K562 (cell line): ENCODE measurements around the gene ZNF439. TPM values are rescaled to one million over a fixed set of nuclear protein-coding genes. Genes with fewer than 3 reads are reported as not detected.

Source experiments
- ATAC-seq: fragments of 200-7000 bp; cut with Tn5 transposase; 3 replicates; pipeline ENCODE4 v1.9.1; 2020; ENCODE audit warnings: moderate library complexity
- BruUV-seq: library from RNA; stranded (reverse); fragments of 400-500 nt; replicated peaks from 2 replicates; lab custom pipeline; 2021; lab: Mats Ljungman, UMichigan
- CTCF ChIA-PET: fragments of 300-600 bp; formaldehyde crosslinking; extraction: SDS; loops from one replicate; lab custom pipeline; 2021; ENCODE audit warnings: low intra/inter-chr PET ratio; lab: Yijun Ruan, JAX
- POLR2A ChIA-PET: fragments of 300-600, 350-650 bp; sonication (Branson Sonifier 250); formaldehyde crosslinking; extraction: SDS; loops from one replicate; lab custom pipeline; 2021; ENCODE audit warnings: antibody characterized with exemption, inconsistent platforms; lab: Yijun Ruan, JAX
- DNase-seq, 4 experiments: peaks; one replicate each; pipeline versions ENCODE4 v3.0.0 to v3.0.0-alpha.2; 2011 to 2018; ENCODE audit warnings: low spot score in 3 of 4, mixed read lengths in 3 of 4; ENCODE audit errors: extremely low read depth in 1 of 4
- FAIRE-seq: peaks from 2 replicates; lab custom pipeline; 2011; peaks lifted over from hg19 to GRCh38; lab: Jason Lieb, UNC
- H2AFZ ChIP-seq: 2 replicates; pipeline ENCODE4 v1.6.0; 2011; ENCODE audit warnings: low read depth, low read length, control low read depth, inconsistent platforms
- H3K27ac ChIP-seq: fragments of 200-600 bp; 3 replicates; pipeline ENCODE4 v1.8.0; 2011; ENCODE audit warnings: low read depth, mild to moderate bottlenecking, control low read depth, inconsistent platforms, low read length, moderate library complexity, mixed read lengths; ENCODE audit errors: extremely low read depth
- H3K27me3 ChIP-seq, 2 experiments: fragments of 300-600 bp in 1 of 2; 2 replicates in 1 of 2; 3 replicates in 1 of 2; pipeline versions ENCODE4 v1.6.0 to v1.8.0; 2011; ENCODE audit warnings: inconsistent platforms in 2 of 2, low read length in 2 of 2, mild to moderate bottlenecking in 1 of 2, mixed read lengths in 1 of 2, moderate library complexity in 1 of 2; ENCODE audit not compliant: control insufficient read depth in 2 of 2, insufficient read depth in 2 of 2
- H3K36me3 ChIP-seq: fragments of 300-600 bp; 3 replicates; pipeline ENCODE4 v1.8.0; 2011; ENCODE audit warnings: mild to moderate bottlenecking, low read length, inconsistent platforms; ENCODE audit not compliant: control insufficient read depth, insufficient read depth
- H3K4me1 ChIP-seq, 2 experiments: fragments of 200-600 bp in 1 of 2; replicated peaks in 1 of 2; 2 replicates in 1 of 2; 3 replicates in 1 of 2; pipeline versions ENCODE4 v1.5.1 to v1.8.0; 2011; ENCODE audit warnings: inconsistent platforms in 2 of 2, low read length in 2 of 2, mild to moderate bottlenecking in 1 of 2, mixed read lengths in 1 of 2, moderate library complexity in 1 of 2; ENCODE audit not compliant: control insufficient read depth in 2 of 2, insufficient read depth in 2 of 2
- H3K4me2 ChIP-seq: 2 replicates; pipeline ENCODE4 v1.6.1; 2011; ENCODE audit warnings: low read length, control low read depth, inconsistent platforms, mixed read lengths; ENCODE audit not compliant: insufficient read depth
- H3K4me3 ChIP-seq: fragments of 200-600 bp; sonication (generic), shearing (Covaris generic); 2 replicates; pipeline ENCODE4 v1.5.1; 2016; ENCODE audit warnings: control low read depth, inconsistent platforms
- H3K79me2 ChIP-seq: fragments of 200-600 bp; 3 replicates; pipeline ENCODE4 v1.8.0; 2011; ENCODE audit warnings: low read length, inconsistent platforms; ENCODE audit not compliant: control insufficient read depth, insufficient read depth
- H3K9ac ChIP-seq, 2 experiments: 2 replicates each; pipeline versions ENCODE4 v1.6.0 to v1.6.1; 2011; ENCODE audit warnings: low read depth in 2 of 2, low read length in 2 of 2, control low read depth in 1 of 2, inconsistent platforms in 1 of 2, mild to moderate bottlenecking in 1 of 2, mixed read lengths in 1 of 2; ENCODE audit not compliant: insufficient read depth in 1 of 2
- H3K9me1 ChIP-seq: one replicate; pipeline ENCODE4 v1.6.0; 2011; ENCODE audit warnings: inconsistent platforms, mild to moderate bottlenecking, low read length, moderate library complexity; ENCODE audit not compliant: control insufficient read depth, insufficient read depth
- H3K9me3 ChIP-seq: replicated peaks from 2 replicates; pipeline ENCODE4 v1.5.1; 2011; ENCODE audit warnings: low read depth, low read length, inconsistent platforms; ENCODE audit not compliant: control insufficient read depth, insufficient read depth
- H4K20me1 ChIP-seq: replicated peaks from 2 replicates; pipeline ENCODE4 v1.6.1; 2011; ENCODE audit warnings: low read length, inconsistent platforms, mixed read lengths; ENCODE audit not compliant: control insufficient read depth, insufficient read depth
- BHLHE40 ChIP-seq: IDR thresholded peaks from 2 replicates; pipeline ENCODE4 v1.6.1; 2011; ENCODE audit warnings: low read length, improper control_type of control experiment
- GTF2B ChIP-seq: IDR thresholded peaks from 2 replicates; pipeline ENCODE4 v1.6.1; 2011; ENCODE audit not compliant: insufficient read length; ENCODE audit errors: extremely low read depth
- HDAC2 ChIP-seq: fragments of 450-650 bp; IDR thresholded peaks from 2 replicates; pipeline ENCODE4 v1.6.1; 2016; ENCODE audit warnings: mild to moderate bottlenecking
- MAFK ChIP-seq: IDR thresholded peaks from 2 replicates; pipeline ENCODE4 v1.6.1; 2011; ENCODE audit warnings: low read length, improper control_type of control experiment
- ZNF263 ChIP-seq: sonication (generic); formaldehyde crosslinking; IDR thresholded peaks from 2 replicates; pipeline ENCODE4 v1.8.0; 2022; ENCODE audit warnings: mild to moderate bottlenecking, missing genetic modification reagents, borderline replicate concordance
- ZNF79 ChIP-seq: fragments of 250-450 bp; sonication (Bioruptor Pico); IDR thresholded peaks from 2 replicates; pipeline ENCODE4 v1.4.0; 2020; ENCODE audit warnings: low read depth, mild to moderate bottlenecking, moderate library complexity
- WGBS: fragments of 100-300 bp; shearing (Covaris generic); methylation state at CpG from one replicate; pipeline ENCODE4 v1.1.6; 2016; ENCODE audit warnings: low coverage, mixed read lengths; ENCODE audit not compliant: insufficient coverage; ENCODE audit errors: missing lambda C conversion rate; 5-methylcytosine and 5-hydroxymethylcytosine counted together
- in situ Hi-C: fragments of 300-500 bp; cut with MboI; formaldehyde crosslinking; loops from 4 replicates; pipeline ENCODE4 v1.15.0; 2018; ENCODE audit warnings: inconsistent platforms, mixed read lengths
- intact Hi-C: fragments of 100-400 bp; cut with micrococcal nuclease; formaldehyde crosslinking; loops from 2 replicates; pipeline ENCODE4 v1.14.2; 2022
- polyA plus RNA-seq, 8 experiments: library from polyadenylated mRNA; depleted of rRNA in 4 of 8; stranded (reverse) in 5 of 8; unstranded in 3 of 8; fragments of >200 nt; fragmentation: Nextera tagmentation in 2 of 8; fragmentation: Illumina TruSeq in 1 of 8; extraction: Ambion mirVana in 2 of 8; extraction: Trizol in 1 of 8; gene quantifications; 2 replicates each; pipeline versions ENCODE4 v1.2.1 to v1.2.3, GENCODE V29; 2011 to 2014; ENCODE audit warnings: inconsistent platforms in 1 of 8, missing spikeins in 1 of 8
- total RNA-seq, 7 experiments: library from RNA; depleted of rRNA in 6 of 7; stranded (reverse); fragments of >200 nt in 6 of 7; fragmentation: Illumina TruSeq in 2 of 7; extraction: Trizol in 2 of 7; gene quantifications; 2 replicates each; pipeline versions ENCODE4 v1.2.1 to v1.2.3, GENCODE V29; 2011 to 2021; ENCODE audit warnings: low replicate concordance in 1 of 7

ZNF439 gene
- total and polyA plus RNA-seq, 9 of the 15 experiments (the other 6 are each of a cell fraction or from before 2014, with no cell fraction given): 0.04 to 0.18 (median 0.10) TPM; not detected in 3

- peaks cover 40% of the 10 kb centered on the region for H3K79me2 ChIP-seq
- no peaks in the 10 kb centered on the region for H3K27me3 ChIP-seq
- TF ChIP-seq HDAC2: 0 out of 2 replicates have a peak, but pooled peaks have one; percentile 18
- TF ChIP-seq ZNF79 (CRISPR knock-in tag): no peak
- no peak for TF ChIP-seq GTF2B
- 0 out of 2 replicates have a peak, but pooled peaks have one; percentile 36 for TF ChIP-seq ZNF263 (CRISPR knock-in tag)
- TF ChIP-seq MAFK: 0 out of 2 replicates have a peak, but pooled peaks have one; percentile 1
- peak; percentile 63 for TF ChIP-seq BHLHE40
- peak overlapping the region; percentile 96 for H2AFZ ChIP-seq
- H3K9me3 ChIP-seq: no peaks in the 10 kb centered on the region
- peak overlapping the region; percentile 95 to 98 for H3K9ac ChIP-seq
- H3K9me1 ChIP-seq: no peaks in the 10 kb centered on the region
- H3K4me3 ChIP-seq: peak overlapping the region; percentile 97
- intact Hi-C loops: no loop called here
- no TSS peak for BruUV-seq
- peaks cover 4 to 14% of the 10 kb centered on the region in 2 experiments; a peak in 3 of 5 replicates for H3K4me1 ChIP-seq
- H4K20me1 ChIP-seq: no peaks in the 10 kb centered on the region
- CTCF ChIA-PET: no interaction called here
- peak overlapping the region; percentile 87 for H3K4me2 ChIP-seq
- WGBS: 16% methylated on average over 6 of the region's 6 CpGs
- DNase-seq (no peak), ATAC-seq (peak; percentile 37), FAIRE-seq (no peak)
- peak overlapping the region; percentile 97 for H3K27ac ChIP-seq
- peaks cover 10% of the 10 kb centered on the region; the same call in 2 of the 3 replicates for H3K36me3 ChIP-seq
- in situ Hi-C loops: no loop called here
- POLR2A ChIA-PET: interaction anchor here (0.5 to 1.2 kb wide), 6 partner anchors 15 to 552 kb away, joined by 3 read pairs; partner anchors contain the start of genes ELOF1 and ZNF491
Observed at GRCh38 chr19:11813703-11814028, 34.9 kb upstream of the ZNF439 start.
